IPS-18a (cell line): ENCODE results near the gene MPZ.
"Not testable (repeated sequence)": the region's sequence is repeated elsewhere in the genome, so short reads cannot be mapped to it uniquely, and the experiment has no call there.

ENCODE experiments used
- H3K27ac ChIP-seq: one replicate; pipeline ENCODE4 v1.5.1; 2013; ENCODE audit warnings: low read length
- H3K27me3 ChIP-seq: one replicate; pipeline ENCODE4 v1.6.1; 2013; ENCODE audit warnings: mild to moderate bottlenecking, low read length; ENCODE audit not compliant: control insufficient read depth, insufficient read depth
- H3K36me3 ChIP-seq: one replicate; pipeline ENCODE4 v1.6.1; 2013; ENCODE audit warnings: low read depth, low read length; ENCODE audit not compliant: control insufficient read depth
- H3K4me1 ChIP-seq: one replicate; pipeline ENCODE4 v1.6.1; 2013; ENCODE audit warnings: low read depth, low read length; ENCODE audit not compliant: control insufficient read depth
- H3K4me3 ChIP-seq: one replicate; pipeline ENCODE4 v1.5.1; 2013; ENCODE audit warnings: low read length
- H3K9ac ChIP-seq: one replicate; pipeline ENCODE4 v1.6.1; 2013; ENCODE audit warnings: mild to moderate bottlenecking, low read length, moderate library complexity
- H3K9me3 ChIP-seq: one replicate; pipeline ENCODE4 v1.6.1; 2013; ENCODE audit warnings: low read depth, low read length; ENCODE audit not compliant: control insufficient read depth

The MPZ gene

GRCh38 chr1:161261261-161262235 lies 48.2 kb downstream of the MPZ start:
- Histone ChIP-seq H3K4me3 (no peak overlapping the region), H3K36me3 (no peaks in the 10 kb centered on the region)

GRCh38 chr1:161260376-161261260 lies 49.1 kb downstream of the MPZ start:
- H3K9ac ChIP-seq: no peak overlapping the region
- peaks cover 3% of the 10 kb centered on the region for H3K9me3 ChIP-seq
- no peak overlapping the region for H3K27ac ChIP-seq
- no peaks in the 10 kb centered on the region for H3K36me3 ChIP-seq
- H3K27me3 ChIP-seq: peaks cover 50% of the 10 kb centered on the region
- no peak overlapping the region for H3K4me3 ChIP-seq
- H3K4me1 ChIP-seq: peaks cover 4% of the 10 kb centered on the region

More at GRCh38 chr1:161261261-161262235, 48.2 kb downstream of the MPZ start:
- Histone ChIP-seq H3K4me1 (peaks cover 10% of the 10 kb centered on the region), H3K9me3 (peaks cover 3% of the 10 kb centered on the region), H3K27ac (no peak overlapping the region), H3K9ac (no peak overlapping the region), H3K27me3 (peaks cover 50% of the 10 kb centered on the region)

- H3K9me3 ChIP-seq: peaks cover 3% of the 10 kb centered on the region
- H3K4me3 ChIP-seq: peak overlapping the region; percentile 65
- peaks cover 50% of the 10 kb centered on the region for H3K27me3 ChIP-seq
- peaks cover 4% of the 10 kb centered on the region for H3K4me1 ChIP-seq
- H3K27ac ChIP-seq: no peak overlapping the region
- H3K9ac ChIP-seq: no peak overlapping the region
- no peaks in the 10 kb centered on the region for H3K36me3 ChIP-seq
Observed at GRCh38 chr1:161259765-161260164, 50.0 kb downstream of the MPZ start.

- H3K36me3 ChIP-seq: no peaks in the 10 kb centered on the region
- peaks cover 4% of the 10 kb centered on the region for H3K4me1 ChIP-seq
- H3K4me3 ChIP-seq: peak overlapping the region; percentile 65
- no peak overlapping the region for H3K27ac ChIP-seq
- no peak overlapping the region for H3K9ac ChIP-seq
- peaks cover 50% of the 10 kb centered on the region for H3K27me3 ChIP-seq
- H3K9me3 ChIP-seq: peaks cover 3% of the 10 kb centered on the region
Observed at GRCh38 chr1:161259345-161259702, 50.4 kb downstream of the MPZ start.

- Histone ChIP-seq H3K27ac (no peak within 1 kb of the TSS), H3K4me1 (peaks cover 4% of the 10 kb centered on the region), H3K4me3 (peak within 1 kb of the TSS; percentile 65), H3K9me3 (peaks cover 3% of the 10 kb centered on the region), H3K36me3 (no peaks in the 10 kb centered on the region), H3K9ac (no peak within 1 kb of the TSS), H3K27me3 (peaks cover 50% of the 10 kb centered on the region)
Observed at GRCh38 chr1:161258439-161259344, 51.1 kb downstream of the MPZ start, which contains the start of gene PCP4L1. PCP4L1 (plus strand) TSS chr1:161258745; CDS start chr1:161258975, 230 bp downstream.

GRCh38 chr1:161257109-161257508 lies 52.7 kb downstream of the MPZ start:
- peaks cover 45% of the 10 kb centered on the region for H3K27me3 ChIP-seq
- H3K4me3 ChIP-seq, H3K9ac ChIP-seq, H3K4me1 ChIP-seq, H3K9me3 ChIP-seq, H3K36me3 ChIP-seq, H3K27ac ChIP-seq: not testable (repeated sequence)

GRCh38 chr1:161255955-161256520 lies 53.7 kb downstream of the MPZ start:
- H3K9ac ChIP-seq, H3K4me1 ChIP-seq, H3K4me3 ChIP-seq, H3K27ac ChIP-seq, H3K9me3 ChIP-seq, H3K36me3 ChIP-seq: not testable (repeated sequence)
- peaks cover 35% of the 10 kb centered on the region for H3K27me3 ChIP-seq

GRCh38 chr1:161255302-161255701 lies 54.5 kb downstream of the MPZ start:
- peaks cover 28% of the 10 kb centered on the region for H3K27me3 ChIP-seq
- not testable (repeated sequence) for H3K9ac ChIP-seq, H3K4me3 ChIP-seq, H3K9me3 ChIP-seq, H3K36me3 ChIP-seq, H3K27ac ChIP-seq, H3K4me1 ChIP-seq
